ENCODE results near the gene SLIRP. TPM values are rescaled to one million over a fixed set of nuclear protein-coding genes. Genes with fewer than 3 reads are reported as not detected.

The SLIRP gene
- total RNA-seq, 1 experiment from 2014 or later: 904 TPM

GRCh38 chr14:77681196-77682157 lies 26.4 kb upstream of the SLIRP start:
- Histone ChIP-seq H3K9me3 (ENCODE audit: low read length) (no peaks in the 10 kb centered on the region), H3K9me2 (replicated peaks; ENCODE audit: low read length) (no peaks in the 10 kb centered on the region), H3K9ac (ENCODE audit: low read length) (no peak overlapping the region), H3F3A (ENCODE audit: low read length, unreplicated experiment) (peaks cover 13% of the 10 kb centered on the region), H4K20me1 (ENCODE audit: low read length) (peaks cover 11% of the 10 kb centered on the region; the same call in 1 of the 2 replicates), H3K27me3 (ENCODE audit: low read length) (no peaks in the 10 kb centered on the region), H3K4me3 (ENCODE audit: low read length) (no peak overlapping the region), H3K79me2 (ENCODE audit: low read length) (no peaks in the 10 kb centered on the region), H3K36me3 (ENCODE audit: low read depth, low read length) (peaks cover 9% of the 10 kb centered on the region; the same call in 1 of the 2 replicates), H2AFZ (ENCODE audit: low read length) (no peak overlapping the region), H3K4me2 (ENCODE audit: low read length) (peak overlapping the region; percentile 56), H3K4me1 (ENCODE audit: insufficient read depth, low read length) (peaks cover 19% of the 10 kb centered on the region), H3K27ac (ENCODE audit: low read length) (peak overlapping the region; percentile 85)
- CTCF ChIA-PET: interaction anchor here (0.5 kb wide), 1 partner anchor 418 kb away, joined by 4 read pairs; no protein-coding TSS in a partner anchor
- TF ChIP-seq CTCF (conservative IDR thresholded peaks at IDR 0.05; ENCODE audit: low read depth, low read length): no peak
- no peak for TF ChIP-seq EZH2phosphoT487 (IDR thresholded peaks at IDR 0.05; ENCODE audit: borderline replicate concordance, low read length)
- TF ChIP-seq EZH2 (IDR thresholded peaks at IDR 0.05; ENCODE audit: low read length, unreplicated experiment): no peak
- POLR2A ChIA-PET (ENCODE audit: unreplicated experiment): no interaction called here
- DNase-seq (peak; percentile 66), ATAC-seq (peak; percentile 63)
- no TSS peak for BruUV-seq (replicated peaks)
- intact Hi-C loops (cut with micrococcal nuclease): loop anchor here (2.0 kb wide), 1 partner anchor 17 kb away; no protein-coding TSS in a partner anchor

- H4K20me1 ChIP-seq (ENCODE audit: low read length): peaks cover 11% of the 10 kb centered on the region; the same call in 1 of the 2 replicates
- peaks cover 19% of the 10 kb centered on the region for H3K4me1 ChIP-seq (ENCODE audit: insufficient read depth, low read length)
- no peaks in the 10 kb centered on the region for H3K9me3 ChIP-seq (ENCODE audit: low read length)
- H3F3A ChIP-seq (ENCODE audit: low read length, unreplicated experiment): peaks cover 13% of the 10 kb centered on the region
- H3K4me3 ChIP-seq (ENCODE audit: low read length): no peak overlapping the region
- H3K9ac ChIP-seq (ENCODE audit: low read length): no peak overlapping the region
- peaks cover 9% of the 10 kb centered on the region; the same call in 1 of the 2 replicates for H3K36me3 ChIP-seq (ENCODE audit: low read depth, low read length)
- no peak for TF ChIP-seq EZH2phosphoT487 (IDR thresholded peaks at IDR 0.05; ENCODE audit: borderline replicate concordance, low read length)
- no peak for TF ChIP-seq EZH2 (IDR thresholded peaks at IDR 0.05; ENCODE audit: low read length, unreplicated experiment)
- TF ChIP-seq CTCF (conservative IDR thresholded peaks at IDR 0.05; ENCODE audit: low read depth, low read length): no peak
- no peak overlapping the region for H2AFZ ChIP-seq (ENCODE audit: low read length)
- ChIA-PET CTCF (interaction anchor here (0.5 kb wide), 1 partner anchor 419 kb away, joined by 4 read pairs; no protein-coding TSS in a partner anchor), POLR2A (ENCODE audit: unreplicated experiment) (no interaction called here)
- peak; percentile 92 for ATAC-seq
- no peaks in the 10 kb centered on the region for H3K9me2 ChIP-seq (replicated peaks; ENCODE audit: low read length)
- DNase-seq: peak; percentile 78
- BruUV-seq (replicated peaks): no TSS peak
- no peaks in the 10 kb centered on the region for H3K27me3 ChIP-seq (ENCODE audit: low read length)
- H3K79me2 ChIP-seq (ENCODE audit: low read length): no peaks in the 10 kb centered on the region
- H3K27ac ChIP-seq (ENCODE audit: low read length): peak overlapping the region; percentile 85
- H3K4me2 ChIP-seq (ENCODE audit: low read length): peak overlapping the region; percentile 56
- intact Hi-C loops (cut with micrococcal nuclease): loop anchor here (2.0 kb wide), 1 partner anchor 17 kb away; no protein-coding TSS in a partner anchor
Observed at GRCh38 chr14:77682158-77682553, 25.7 kb upstream of the SLIRP start.

All from PC-3 (cell line).